Upper lobe of right lung (tissue), 1 donor: Measurements from ENCODE around the gene SIMC1. TPM values are rescaled to one million over a fixed set of nuclear protein-coding genes. Genes with fewer than 3 reads are reported as not detected.
A peak's percentile ranks its signal among the peaks of the same experiment; 100 is the strongest.
"Not testable (repeated sequence)": the region's sequence is repeated elsewhere in the genome, so short reads cannot be mapped to it uniquely, and the experiment has no call there.

Experiments used
- ATAC-seq: fragments of 200-7000 bp; cut with Tn5 transposase; one replicate; pipeline ENCODE4 v1.9.1; 2020; ENCODE audit warnings: mild to moderate bottlenecking, moderate library complexity
- DNase-seq: peaks from one replicate; pipeline ENCODE4 v3.0.0-alpha.2; 2020
- H3K27ac ChIP-seq: fragments of 200-600 bp; one replicate; pipeline ENCODE4 v1.8.0; 2022
- H3K27me3 ChIP-seq: fragments of 200-600 bp; one replicate; pipeline ENCODE4 v1.8.0; 2022; ENCODE audit warnings: mild to moderate bottlenecking
- H3K36me3 ChIP-seq: fragments of 200-600 bp; one replicate; pipeline ENCODE4 v1.8.0; 2022
- H3K4me1 ChIP-seq: fragments of 200-600 bp; one replicate; pipeline ENCODE4 v1.8.0; 2022
- H3K4me3 ChIP-seq: fragments of 200-600 bp; one replicate; pipeline ENCODE4 v1.8.0; 2022; ENCODE audit warnings: mild to moderate bottlenecking
- H3K9me3 ChIP-seq: fragments of 200-600 bp; one replicate; pipeline ENCODE4 v1.8.0; 2022
- CTCF ChIP-seq: fragments of 200-600 bp; IDR thresholded peaks from one replicate; pipeline ENCODE4 v1.8.0; 2022; ENCODE audit warnings: antibody characterized with exemption
- intact Hi-C: fragments of 100-400 bp; cut with DNase I; formaldehyde crosslinking; loops from one replicate; pipeline ENCODE4 v1.11.0; 2022
- total RNA-seq: library from RNA; stranded (reverse); fragmentation: NEBNext Ultra II Directional; extraction: Animal tissue kit (Norgen Biotek cat#: 25700); gene quantifications from one replicate; pipeline ENCODE4 v1.2.1, GENCODE V29; 2021
- donor health status: DM: no; HTN: yes; CAD: no; lungs with severe emphysema.

SIMC1 gene
- total RNA-seq, 1 donor from 2014 or later = 17.6 TPM

GRCh38 chr5:176253370-176254065 lies 15.3 kb downstream of the SIMC1 start:
- H3K4me3 ChIP-seq, intact Hi-C loops, ATAC-seq, H3K36me3 ChIP-seq, H3K27ac ChIP-seq, H3K27me3 ChIP-seq, H3K9me3 ChIP-seq, H3K4me1 ChIP-seq, DNase-seq: not testable (repeated sequence)

GRCh38 chr5:176254066-176254393 lies 15.8 kb downstream of the SIMC1 start:
- intact Hi-C loops, H3K4me1 ChIP-seq, DNase-seq, H3K36me3 ChIP-seq, H3K27ac ChIP-seq, H3K9me3 ChIP-seq, H3K4me3 ChIP-seq, H3K27me3 ChIP-seq: not testable (repeated sequence)
- ATAC-seq = peak; percentile 46

- H3K36me3 ChIP-seq, H3K27ac ChIP-seq, H3K4me3 ChIP-seq, H3K27me3 ChIP-seq, H3K4me1 ChIP-seq, intact Hi-C loops, ATAC-seq, H3K9me3 ChIP-seq, DNase-seq: not testable (repeated sequence)
Measured at GRCh38 chr5:176257871-176258505, 19.8 kb downstream of the SIMC1 start.

- H3K4me3 ChIP-seq, H3K27me3 ChIP-seq, H3K36me3 ChIP-seq, H3K9me3 ChIP-seq, intact Hi-C loops, DNase-seq, ATAC-seq, H3K4me1 ChIP-seq, H3K27ac ChIP-seq: not testable (repeated sequence)
Measured at GRCh38 chr5:176260682-176261081, 22.5 kb downstream of the SIMC1 start.

DNA sequence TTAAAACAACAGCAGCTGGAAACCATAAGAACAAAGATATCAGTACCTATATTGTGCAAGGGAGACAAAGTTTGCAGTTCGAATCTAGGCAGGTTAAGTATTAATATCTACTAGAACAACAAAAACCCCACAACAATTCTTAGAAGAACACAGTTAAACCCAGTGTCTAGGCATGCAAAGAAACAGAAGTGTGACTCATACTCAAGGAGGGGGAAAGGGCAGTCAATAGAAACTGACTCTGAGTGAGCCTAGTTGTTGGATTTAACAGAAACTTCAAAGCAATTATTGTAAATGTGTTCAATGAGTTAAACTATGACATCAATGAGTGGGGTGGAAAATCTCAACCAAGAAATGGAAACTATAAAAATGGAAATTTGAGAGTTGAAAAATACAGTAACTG lies 28.2 kb downstream of the SIMC1 start:
- H3K27me3 ChIP-seq, intact Hi-C loops, H3K27ac ChIP-seq, H3K4me1 ChIP-seq, H3K4me3 ChIP-seq, ATAC-seq, H3K36me3 ChIP-seq, H3K9me3 ChIP-seq, DNase-seq: not testable (repeated sequence)

DNA sequence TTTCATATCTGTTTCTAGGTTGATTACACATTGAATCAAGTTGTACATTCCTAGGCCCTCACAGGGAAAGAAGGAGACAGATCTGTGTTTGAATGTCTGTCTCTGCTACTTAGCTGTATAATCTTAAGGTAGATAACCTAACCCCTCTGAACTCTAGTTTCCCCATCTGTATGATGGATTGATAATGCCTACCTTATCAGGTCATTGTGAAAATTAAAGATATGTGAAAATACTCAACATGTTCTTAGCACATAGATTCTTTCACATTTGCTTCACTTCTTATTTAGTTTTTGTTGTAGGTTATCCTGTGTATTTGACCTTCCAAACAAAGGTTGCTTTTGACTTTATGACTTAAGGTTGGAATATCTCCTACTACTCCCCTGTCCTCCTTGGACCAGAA lies 50.8 kb downstream of the SIMC1 start:
- H3K27me3 ChIP-seq, intact Hi-C loops, H3K9me3 ChIP-seq, H3K4me3 ChIP-seq, H3K27ac ChIP-seq, ATAC-seq, DNase-seq, H3K36me3 ChIP-seq, H3K4me1 ChIP-seq: not testable (repeated sequence)

DNA sequence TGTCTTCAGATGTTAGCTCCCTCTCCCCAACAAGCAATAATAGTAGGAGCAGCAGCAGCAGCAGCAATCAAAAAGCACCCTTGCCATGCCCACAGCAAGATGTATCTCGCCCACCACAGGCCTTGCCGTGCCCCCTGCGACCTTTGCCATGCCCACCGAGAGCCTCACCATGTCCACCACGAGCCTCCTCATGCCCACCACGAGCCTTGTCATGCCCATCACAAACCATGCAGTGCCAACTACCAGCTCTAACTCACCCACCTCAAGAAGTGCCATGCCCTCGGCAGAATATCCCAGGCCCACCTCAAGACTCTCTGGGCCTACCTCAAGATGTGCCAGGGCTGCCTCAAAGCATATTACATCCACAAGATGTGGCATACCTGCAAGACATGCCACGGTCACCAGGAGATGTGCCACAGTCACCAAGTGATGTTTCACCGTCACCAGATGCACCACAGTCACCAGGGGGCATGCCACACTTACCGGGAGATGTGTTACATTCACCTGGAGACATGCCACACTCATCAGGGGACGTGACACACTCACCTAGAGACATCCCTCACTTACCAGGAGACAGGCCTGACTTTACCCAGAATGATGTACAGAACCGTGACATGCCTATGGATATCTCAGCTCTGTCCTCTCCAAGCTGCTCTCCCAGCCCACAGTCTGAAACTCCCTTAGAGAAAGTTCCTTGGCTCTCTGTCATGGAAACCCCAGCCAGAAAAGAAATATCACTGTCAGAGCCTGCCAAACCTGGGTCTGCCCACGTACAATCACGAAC lies 52.0 kb downstream of the SIMC1 start:
- peak; percentile 26 for ATAC-seq
- H3K27ac ChIP-seq, H3K9me3 ChIP-seq, H3K4me1 ChIP-seq, H3K4me3 ChIP-seq, H3K36me3 ChIP-seq, intact Hi-C loops, H3K27me3 ChIP-seq, DNase-seq: not testable (repeated sequence)

- H3K27ac ChIP-seq, H3K4me3 ChIP-seq, DNase-seq, ATAC-seq, H3K9me3 ChIP-seq, H3K4me1 ChIP-seq, intact Hi-C loops, H3K27me3 ChIP-seq: not testable (repeated sequence)
- H3K36me3 ChIP-seq = peaks cover 20% of the 10 kb centered on the region
Measured at GRCh38 chr5:176305356-176305755, 67.1 kb downstream of the SIMC1 start.

GRCh38 chr5:176317534-176318374 lies 79.5 kb downstream of the SIMC1 start:
- no peak overlapping the region for H3K4me3 ChIP-seq
- no peaks in the 10 kb centered on the region for H3K4me1 ChIP-seq
- TF ChIP-seq CTCF = no peak
- H3K36me3 ChIP-seq = peaks cover 30% of the 10 kb centered on the region
- ATAC-seq (no peak), DNase-seq (no peak)
- no peaks in the 10 kb centered on the region for H3K9me3 ChIP-seq
- peak overlapping the region; percentile 12 for H3K27ac ChIP-seq
- intact Hi-C loops = no loop called here
- no peaks in the 10 kb centered on the region for H3K27me3 ChIP-seq
